ENCODE data around the gene GNS. TPM values are rescaled to one million over a fixed set of nuclear protein-coding genes. Genes with fewer than 3 reads are reported as not detected.

GNS gene
- total and polyA plus RNA-seq, 2 of the 4 experiments (the other 2 are of a cell fraction) = 60.4 to 80.7 TPM

DNA sequence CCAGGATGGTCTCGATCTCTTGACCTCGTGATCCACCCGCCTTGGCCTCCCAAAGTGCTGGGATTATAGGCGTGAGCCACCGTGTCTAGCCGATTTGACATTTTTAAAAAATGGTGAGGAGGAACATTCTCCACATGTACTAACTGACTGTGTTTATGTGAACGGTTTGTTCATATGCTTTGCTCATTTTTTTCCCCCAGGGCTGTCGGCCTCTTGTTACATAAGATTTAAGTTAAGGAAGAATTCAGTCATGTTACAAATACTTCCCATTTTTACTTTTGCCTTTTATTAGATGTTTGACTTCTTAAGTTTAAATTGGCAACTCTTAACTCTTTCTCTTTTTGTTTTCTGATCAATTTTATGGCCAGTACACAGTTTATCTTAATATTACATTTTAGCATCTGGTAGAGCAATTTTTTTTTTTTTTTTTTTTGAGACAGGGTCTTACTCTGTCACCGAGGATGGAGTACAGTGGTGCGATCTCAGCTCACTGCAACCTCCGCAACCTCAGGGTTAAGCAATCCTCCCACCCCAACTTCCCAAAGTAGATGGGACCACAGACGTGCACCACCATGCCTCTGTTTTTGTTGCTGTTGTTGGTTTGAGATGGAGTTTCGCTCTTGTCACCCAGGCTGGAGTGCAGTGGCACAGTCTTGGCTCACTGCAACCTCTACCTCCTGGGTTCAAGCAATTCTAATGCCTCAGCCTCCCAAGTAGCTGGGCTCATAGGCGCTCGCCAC lies 9.6 kb downstream of the GNS start:
- in situ Hi-C loops (cut with MboI; ENCODE audit: low sequenced_read_pairs) = no loop called here

More for the DNA sequence above, 9.6 kb downstream of the GNS start:
- H3K56ac ChIP-seq (ENCODE audit: extremely low read depth, insufficient read depth, low read length) = no peak overlapping the region
- peaks cover 15% of the 10 kb centered on the region for H3K36me3 ChIP-seq (ENCODE audit: control insufficient read depth, insufficient read depth, low read length)
- DNase-seq (no peak), ATAC-seq (ENCODE audit: low read depth) (no peak)
- POLR2A ChIA-PET (ENCODE audit: unreplicated experiment) = no interaction called here
- peaks cover 0 to 27% of the 10 kb centered on the region in 2 experiments; a peak in 3 of 4 replicates for H3K79me1 ChIP-seq (ENCODE audit: low read depth in 1 of 2, low read length in 2 of 2)
- dilution Hi-C loops (cut with HindIII; ENCODE audit: low sequenced_read_pairs, unreplicated experiment) (no loop called here), intact Hi-C loops (cut with micrococcal nuclease) (no loop called here)
- H3K4me3 ChIP-seq (ENCODE audit: insufficient read depth, low read depth, low read length) = no peak overlapping the region
- no peak overlapping the region for H3K18ac ChIP-seq (ENCODE audit: low read depth, low read length)
- H3K27ac ChIP-seq (ENCODE audit: insufficient read depth, low read length) = no peak overlapping the region
- H2AK5ac ChIP-seq (ENCODE audit: low read depth, low read length) = no peak overlapping the region
- TF ChIP-seq, protein P1, sequence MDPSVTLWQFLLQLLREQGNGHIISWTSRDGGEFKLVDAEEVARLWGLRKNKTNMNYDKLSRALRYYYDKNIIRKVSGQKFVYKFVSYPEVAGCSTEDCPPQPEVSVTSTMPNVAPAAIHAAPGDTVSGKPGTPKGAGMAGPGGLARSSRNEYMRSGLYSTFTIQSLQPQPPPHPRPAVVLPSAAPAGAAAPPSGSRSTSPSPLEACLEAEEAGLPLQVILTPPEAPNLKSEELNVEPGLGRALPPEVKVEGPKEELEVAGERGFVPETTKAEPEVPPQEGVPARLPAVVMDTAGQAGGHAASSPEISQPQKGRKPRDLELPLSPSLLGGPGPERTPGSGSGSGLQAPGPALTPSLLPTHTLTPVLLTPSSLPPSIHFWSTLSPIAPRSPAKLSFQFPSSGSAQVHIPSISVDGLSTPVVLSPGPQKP (IDR thresholded peaks at IDR 0.05; ENCODE audit: borderline replicate concordance, low read depth, low read length) = no peak
- TF ChIP-seq RCOR1 (IDR thresholded peaks at IDR 0.05; ENCODE audit: insufficient replicate concordance, low read length) (no peak), CHD1 (IDR thresholded peaks at IDR 0.05; ENCODE audit: low read depth, low read length) (no peak), MAZ (IDR thresholded peaks at IDR 0.05; ENCODE audit: borderline replicate concordance, low read depth, low read length) (no peak), CEBPB (IDR thresholded peaks at IDR 0.05; ENCODE audit: low read depth, low read length) (no peak), NFE2L2 (IDR thresholded peaks at IDR 0.05; ENCODE audit: low read depth, low read length) (no peak), FOS (IDR thresholded peaks at IDR 0.05; ENCODE audit: low read depth, low read length) (no peak), RFX5 (IDR thresholded peaks at IDR 0.05; ENCODE audit: low read depth, low read length) (no peak), SMC3 (IDR thresholded peaks at IDR 0.05; ENCODE audit: low read depth, low read length) (no peak), RAD21 (IDR thresholded peaks at IDR 0.05; ENCODE audit: low read length) (no peak), MAFK (IDR thresholded peaks at IDR 0.05; ENCODE audit: low read depth, low read length) (no peak)
- TF ChIP-seq, protein P2, sequence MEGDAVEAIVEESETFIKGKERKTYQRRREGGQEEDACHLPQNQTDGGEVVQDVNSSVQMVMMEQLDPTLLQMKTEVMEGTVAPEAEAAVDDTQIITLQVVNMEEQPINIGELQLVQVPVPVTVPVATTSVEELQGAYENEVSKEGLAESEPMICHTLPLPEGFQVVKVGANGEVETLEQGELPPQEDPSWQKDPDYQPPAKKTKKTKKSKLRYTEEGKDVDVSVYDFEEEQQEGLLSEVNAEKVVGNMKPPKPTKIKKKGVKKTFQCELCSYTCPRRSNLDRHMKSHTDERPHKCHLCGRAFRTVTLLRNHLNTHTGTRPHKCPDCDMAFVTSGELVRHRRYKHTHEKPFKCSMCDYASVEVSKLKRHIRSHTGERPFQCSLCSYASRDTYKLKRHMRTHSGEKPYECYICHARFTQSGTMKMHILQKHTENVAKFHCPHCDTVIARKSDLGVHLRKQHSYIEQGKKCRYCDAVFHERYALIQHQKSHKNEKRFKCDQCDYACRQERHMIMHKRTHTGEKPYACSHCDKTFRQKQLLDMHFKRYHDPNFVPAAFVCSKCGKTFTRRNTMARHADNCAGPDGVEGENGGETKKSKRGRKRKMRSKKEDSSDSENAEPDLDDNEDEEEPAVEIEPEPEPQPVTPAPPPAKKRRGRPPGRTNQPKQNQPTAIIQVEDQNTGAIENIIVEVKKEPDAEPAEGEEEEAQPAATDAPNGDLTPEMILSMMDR (conservative IDR thresholded peaks at IDR 0.05; ENCODE audit: low read depth, low read length) = no peak
- TF ChIP-seq, protein P3, sequence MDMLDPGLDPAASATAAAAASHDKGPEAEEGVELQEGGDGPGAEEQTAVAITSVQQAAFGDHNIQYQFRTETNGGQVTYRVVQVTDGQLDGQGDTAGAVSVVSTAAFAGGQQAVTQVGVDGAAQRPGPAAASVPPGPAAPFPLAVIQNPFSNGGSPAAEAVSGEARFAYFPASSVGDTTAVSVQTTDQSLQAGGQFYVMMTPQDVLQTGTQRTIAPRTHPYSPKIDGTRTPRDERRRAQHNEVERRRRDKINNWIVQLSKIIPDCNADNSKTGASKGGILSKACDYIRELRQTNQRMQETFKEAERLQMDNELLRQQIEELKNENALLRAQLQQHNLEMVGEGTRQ (IDR thresholded peaks at IDR 0.05; ENCODE audit: low read depth, low read length) = no peak
- no CpG with 5 or more reads among the region's 15 CpGs for WGBS, 2 experiments (ENCODE audit: extremely low coverage in 2 of 2, insufficient read length in 1 of 2)
- peaks cover 3% of the 10 kb centered on the region; the same call in 1 of the 2 replicates for H3K4me1 ChIP-seq (ENCODE audit: control insufficient read depth, insufficient read depth, low read length)
- no peak overlapping the region for H2BK20ac ChIP-seq (ENCODE audit: low read depth, low read length)
- H2BK5ac ChIP-seq (ENCODE audit: low read depth, low read length, poor library complexity, severe bottlenecking) = no peak overlapping the region
- no peak overlapping the region for H2BK120ac ChIP-seq (ENCODE audit: low read depth, low read length)
- no peak overlapping the region for H3K4ac ChIP-seq (ENCODE audit: low read depth, low read length)
- no peak overlapping the region for H2BK15ac ChIP-seq (ENCODE audit: low read depth, low read length)
- no peak overlapping the region for H3K9ac ChIP-seq (ENCODE audit: low read depth, low read length)
- CTCF ChIA-PET = no interaction called here
- no peaks in the 10 kb centered on the region for H3K27me3 ChIP-seq (ENCODE audit: control insufficient read depth, insufficient read depth, low read length)
- H4K8ac ChIP-seq (ENCODE audit: low read depth in 2 of 2, low read length in 2 of 2) = no peak overlapping the region
- no peak overlapping the region for H2AFZ ChIP-seq (replicated peaks; ENCODE audit: low read length, poor library complexity)
- H3K9me3 ChIP-seq (ENCODE audit: control insufficient read depth, insufficient read depth, low read length) = no peaks in the 10 kb centered on the region
- no peak overlapping the region for H2AK9ac ChIP-seq (replicated peaks; ENCODE audit: low read depth, low read length, poor library complexity)
- no peak overlapping the region for H3K14ac ChIP-seq (replicated peaks; ENCODE audit: low read depth, low read length)
- H3K4me2 ChIP-seq (ENCODE audit: low read depth, low read length) = no peak overlapping the region
- H4K91ac ChIP-seq (ENCODE audit: insufficient read depth, low read depth, low read length) = no peak overlapping the region
- no peak overlapping the region for H4K5ac ChIP-seq (ENCODE audit: low read depth, low read length)
- no peaks in the 10 kb centered on the region for H4K20me1 ChIP-seq (ENCODE audit: insufficient read depth, low read length)
- BruUV-seq (replicated peaks) = no TSS peak
- H3K9me1 ChIP-seq (ENCODE audit: insufficient read depth, low read length) = peaks cover 2% of the 10 kb centered on the region
- H3K23ac ChIP-seq (ENCODE audit: low read depth, low read length) = no peak overlapping the region

Data from IMR-90 (cell line).